Measurements from ENCODE around the gene TMEM45A.

The TMEM45A gene

DNA sequence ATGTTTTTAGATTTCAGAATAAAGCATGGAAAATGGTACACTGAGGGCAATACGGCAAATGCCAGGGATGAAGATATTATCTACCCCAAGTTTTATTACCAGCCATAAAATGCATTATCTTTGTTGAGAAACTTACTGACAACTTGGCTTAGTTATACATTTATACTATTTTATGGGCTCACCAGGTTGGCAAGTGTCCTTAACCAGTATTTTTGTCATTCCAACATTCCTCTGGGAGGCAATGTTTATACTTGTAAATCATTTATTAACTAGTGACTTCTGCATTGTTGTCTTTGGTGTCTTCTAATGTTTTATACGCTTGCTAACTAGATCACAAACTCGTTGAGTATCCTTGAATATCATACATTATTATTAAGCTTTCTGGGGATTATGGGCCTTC is 99.0 kb downstream of the TMEM45A start:
- Histone ChIP-seq H3K4me2 (ENCODE audit: low read length) (no peak overlapping the region), H3K27ac (ENCODE audit: low read length) (no peak overlapping the region), H2AFZ (ENCODE audit: low read depth, low read length) (no peak overlapping the region), H3K36me3 (replicated peaks; ENCODE audit: low read depth, low read length) (no peaks in the 10 kb centered on the region), H3K27me3 (ENCODE audit: low read depth, low read length) (no peaks in the 10 kb centered on the region), H3K79me2 (ENCODE audit: low read length) (no peaks in the 10 kb centered on the region), H3K4me3 (ENCODE audit: low read length) (no peak overlapping the region), H3K9me3 (ENCODE audit: insufficient read depth, low read length) (no peaks in the 10 kb centered on the region), H4K20me1 (ENCODE audit: insufficient read depth, low read length) (no peaks in the 10 kb centered on the region), H3K9ac (ENCODE audit: low read length) (no peak overlapping the region), H3K4me1 (ENCODE audit: low read length) (peaks cover 5% of the 10 kb centered on the region; the same call in 1 of the 2 replicates)
- no peak for TF ChIP-seq EZH2phosphoT487 (IDR thresholded peaks at IDR 0.05; ENCODE audit: low read depth)

- Histone ChIP-seq H3K4me2 (ENCODE audit: low read length) (no peak overlapping the region), H3K4me3 (ENCODE audit: low read length) (no peak overlapping the region), H3K36me3 (replicated peaks; ENCODE audit: low read depth, low read length) (no peaks in the 10 kb centered on the region), H3K9me3 (ENCODE audit: insufficient read depth, low read length) (no peaks in the 10 kb centered on the region), H3K9ac (ENCODE audit: low read length) (no peak overlapping the region), H3K27me3 (ENCODE audit: low read depth, low read length) (no peaks in the 10 kb centered on the region), H2AFZ (ENCODE audit: low read depth, low read length) (no peak overlapping the region), H3K27ac (ENCODE audit: low read length) (no peak overlapping the region), H3K4me1 (ENCODE audit: low read length) (peaks cover 21% of the 10 kb centered on the region), H3K79me2 (ENCODE audit: low read length) (no peaks in the 10 kb centered on the region), H4K20me1 (ENCODE audit: insufficient read depth, low read length) (no peaks in the 10 kb centered on the region)
- TF ChIP-seq EZH2phosphoT487 (IDR thresholded peaks at IDR 0.05; ENCODE audit: low read depth) (no peak), CTCF (IDR thresholded peaks at IDR 0.05; ENCODE audit: low read depth, low read length) (no peak)
These were observed 108.0 kb downstream of the TMEM45A start for GRCh38 chr3:100600181-100601042.

DNA sequence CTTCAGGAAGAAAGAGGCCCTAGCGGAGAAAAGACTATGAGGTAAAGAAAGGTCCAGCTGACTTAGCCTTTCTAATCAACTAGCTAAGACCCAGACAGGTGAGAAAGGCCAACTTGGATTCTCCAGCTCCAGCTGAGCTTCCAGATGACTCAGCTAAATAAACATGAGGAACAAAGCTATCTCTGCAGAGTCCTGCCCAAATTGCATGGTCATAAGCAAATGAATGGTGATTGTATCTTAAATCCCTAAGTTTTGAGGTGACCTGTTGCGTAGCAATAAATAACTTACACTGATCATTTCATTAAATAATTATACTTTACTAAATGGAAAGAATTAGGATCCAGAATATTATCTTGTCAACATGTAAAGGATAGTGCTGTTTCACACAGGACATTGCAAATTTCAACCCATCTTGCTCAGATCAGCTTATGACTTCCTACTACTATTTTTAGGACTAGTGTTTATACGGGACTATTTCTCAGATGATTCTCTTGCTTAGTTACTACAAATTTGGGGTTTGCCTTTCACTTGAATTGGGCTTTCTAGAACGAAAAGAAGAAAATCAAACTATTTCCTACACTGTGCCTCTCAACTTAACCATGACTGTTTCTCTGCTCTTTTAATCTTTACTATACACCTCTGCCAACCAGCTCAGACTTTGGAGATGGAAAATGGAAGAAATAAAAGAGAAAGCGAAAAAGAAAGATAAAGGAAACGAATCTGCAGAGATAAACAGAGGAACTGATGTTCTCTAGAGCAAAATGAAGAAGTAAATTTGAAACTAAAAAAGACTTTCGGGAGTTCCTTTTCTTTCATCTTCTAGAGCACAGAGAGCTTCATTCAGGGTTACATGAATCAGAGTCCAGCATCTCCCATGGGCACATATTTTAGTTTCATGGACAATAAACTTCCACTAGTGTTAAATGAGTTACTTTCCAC is 110.4 kb downstream of the TMEM45A start:
- Histone ChIP-seq H4K20me1 (ENCODE audit: insufficient read depth, low read length) (no peaks in the 10 kb centered on the region), H3K27me3 (ENCODE audit: low read depth, low read length) (no peaks in the 10 kb centered on the region), H3K9ac (ENCODE audit: low read length) (peak overlapping the region; percentile 38), H3K4me2 (ENCODE audit: low read length) (peak overlapping the region; percentile 79), H3K9me3 (ENCODE audit: insufficient read depth, low read length) (no peaks in the 10 kb centered on the region), H3K27ac (ENCODE audit: low read length) (peak overlapping the region; percentile 43), H2AFZ (ENCODE audit: low read depth, low read length) (peak overlapping the region; percentile 41), H3K4me3 (ENCODE audit: low read length) (peak overlapping the region; percentile 66), H3K4me1 (ENCODE audit: low read length) (peaks cover 33% of the 10 kb centered on the region), H3K79me2 (ENCODE audit: low read length) (no peaks in the 10 kb centered on the region), H3K36me3 (replicated peaks; ENCODE audit: low read depth, low read length) (no peaks in the 10 kb centered on the region)
- no peak for TF ChIP-seq EZH2phosphoT487 (IDR thresholded peaks at IDR 0.05; ENCODE audit: low read depth)
- no peak for TF ChIP-seq CTCF (IDR thresholded peaks at IDR 0.05; ENCODE audit: low read depth, low read length)

- Histone ChIP-seq H3K4me3 (ENCODE audit: low read length) (peak overlapping the region; percentile 66), H3K9ac (ENCODE audit: low read length) (peak overlapping the region; percentile 38)
- TF ChIP-seq EZH2phosphoT487 (IDR thresholded peaks at IDR 0.05; ENCODE audit: low read depth), result no peak
- TF ChIP-seq CTCF (IDR thresholded peaks at IDR 0.05; ENCODE audit: low read depth, low read length), result peak; percentile 54
These were observed 111.0 kb downstream of the TMEM45A start for GRCh38 chr3:100603469-100603868.

More at GRCh38 chr3:100603469-100603868, 111.0 kb downstream of the TMEM45A start:
- Histone ChIP-seq H3K36me3 (replicated peaks; ENCODE audit: low read depth, low read length) (no peaks in the 10 kb centered on the region), H3K4me2 (ENCODE audit: low read length) (peak overlapping the region; percentile 79), H3K79me2 (ENCODE audit: low read length) (no peaks in the 10 kb centered on the region), H2AFZ (ENCODE audit: low read depth, low read length) (peak overlapping the region; percentile 41), H3K4me1 (ENCODE audit: low read length) (peaks cover 40% of the 10 kb centered on the region), H3K27ac (ENCODE audit: low read length) (peak overlapping the region; percentile 43), H3K9me3 (ENCODE audit: insufficient read depth, low read length) (no peaks in the 10 kb centered on the region), H3K27me3 (ENCODE audit: low read depth, low read length) (no peaks in the 10 kb centered on the region), H4K20me1 (ENCODE audit: insufficient read depth, low read length) (no peaks in the 10 kb centered on the region)

All from OCI-LY3 (cell line).